HG03521 (cell line): ENCODE results near the gene ALB.

Source experiments
- ATAC-seq: cut with Tn5 transposase; IDR thresholded peaks from one replicate; pipeline ENCODE4 v1.9.1; 2021; ENCODE audit warnings: mild to moderate bottlenecking, moderate library complexity; ENCODE audit not compliant: unreplicated experiment

Gene ALB

GRCh38 chr4:73429826-73430587 lies 25.9 kb downstream of the ALB start:
- ATAC-seq: no peak

GRCh38 chr4:73431813-73432168 lies 27.7 kb downstream of the ALB start:
- no peak for ATAC-seq

- ATAC-seq: no peak
These were observed 28.3 kb downstream of the ALB start for GRCh38 chr4:73432169-73433000.

GRCh38 chr4:73433140-73433539 lies 29.1 kb downstream of the ALB start:
- ATAC-seq: no peak

GRCh38 chr4:73434311-73434710 lies 30.2 kb downstream of the ALB start:
- ATAC-seq: peak; percentile 79

- ATAC-seq: no peak
These were observed 31.9 kb downstream of the ALB start, which contains the start of gene AFP for GRCh38 chr4:73435984-73436383. Gene AFP, plus strand, starts transcription at chr4:73436221. Its CDS starts 42 bp downstream, at chr4:73436263.

- ATAC-seq: no peak
These were observed 32.8 kb downstream of the ALB start for GRCh38 chr4:73436674-73437557.

GRCh38 chr4:73437558-73437956 lies 33.5 kb downstream of the ALB start:
- no peak for ATAC-seq

GRCh38 chr4:73438048-73438447 lies 34.0 kb downstream of the ALB start:
- ATAC-seq: no peak

- no peak for ATAC-seq
These were observed 34.6 kb downstream of the ALB start for GRCh38 chr4:73438582-73439215.

- no peak for ATAC-seq
These were observed 35.4 kb downstream of the ALB start for GRCh38 chr4:73439445-73439844.

- ATAC-seq: no peak
These were observed 35.9 kb downstream of the ALB start for GRCh38 chr4:73439991-73440390.

- ATAC-seq: no peak
These were observed 36.6 kb downstream of the ALB start for GRCh38 chr4:73440653-73441052.

GRCh38 chr4:73442275-73442674 lies 38.2 kb downstream of the ALB start:
- ATAC-seq: no peak

GRCh38 chr4:73443224-73443623 lies 39.1 kb downstream of the ALB start:
- no peak for ATAC-seq

- ATAC-seq: no peak
These were observed 41.6 kb downstream of the ALB start for GRCh38 chr4:73445383-73446335.

- peak; percentile 99 for ATAC-seq
These were observed 42.4 kb downstream of the ALB start for GRCh38 chr4:73446336-73446938.

- no peak for ATAC-seq
These were observed 43.6 kb downstream of the ALB start for GRCh38 chr4:73447671-73448070.
